GM12891 (cell line): ENCODE results near the gene ITFG2.

Source experiments
- PAX5 ChIP-seq: IDR thresholded peaks from 2 replicates; pipeline ENCODE4 v1.6.1; 2011; ENCODE audit warnings: low read length, moderate library complexity, mild to moderate bottlenecking; ENCODE audit not compliant: insufficient read depth, severe bottlenecking
- POLR2A ChIP-seq: IDR thresholded peaks from 2 replicates; pipeline ENCODE4 v1.6.1; 2011; ENCODE audit warnings: low read depth, low read length, control low read depth
- POLR2AphosphoS5 ChIP-seq: IDR thresholded peaks from 2 replicates; pipeline ENCODE4 v1.6.1; 2011; ENCODE audit warnings: low read depth, low read length, control low read depth
- POU2F2 ChIP-seq: IDR thresholded peaks from 2 replicates; pipeline ENCODE4 v1.6.1; 2011; ENCODE audit warnings: low read depth, mild to moderate bottlenecking, control low read depth, low read length, moderate library complexity
- SPI1 ChIP-seq: IDR thresholded peaks from 2 replicates; pipeline ENCODE4 v1.6.1; 2011; ENCODE audit warnings: low read depth, low read length, control low read depth
- TAF1 ChIP-seq: IDR thresholded peaks from 2 replicates; pipeline ENCODE4 v1.6.1; 2011; ENCODE audit warnings: low read depth, low read length, control low read depth

DNA sequence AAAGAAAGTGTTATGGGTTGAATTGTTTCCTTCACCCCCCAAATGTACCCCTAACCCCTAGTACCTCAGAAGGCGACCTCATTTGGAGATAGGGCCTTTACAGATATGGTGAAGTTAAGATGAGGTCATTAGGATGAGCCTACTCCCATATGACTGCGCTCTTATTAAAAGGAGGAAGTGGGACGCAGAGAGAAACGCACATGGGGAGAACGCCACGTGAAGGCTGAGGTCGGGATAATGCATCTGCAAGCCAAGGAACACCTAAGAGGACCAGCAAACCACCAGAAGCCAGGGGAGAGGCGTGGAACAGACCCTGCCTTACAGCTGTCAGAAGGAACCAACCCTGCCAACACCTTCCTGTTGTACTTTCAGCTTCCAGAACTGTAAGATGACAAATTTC, 24.1 kb downstream of the ITFG2 start:
- TF ChIP-seq PAX5 (no peak), POLR2A (no peak), SPI1 (peak; percentile 33), POLR2AphosphoS5 (no peak), TAF1 (no peak), POU2F2 (no peak)
